Measurements from ENCODE around the gene COLEC12.

Gene COLEC12

DNA sequence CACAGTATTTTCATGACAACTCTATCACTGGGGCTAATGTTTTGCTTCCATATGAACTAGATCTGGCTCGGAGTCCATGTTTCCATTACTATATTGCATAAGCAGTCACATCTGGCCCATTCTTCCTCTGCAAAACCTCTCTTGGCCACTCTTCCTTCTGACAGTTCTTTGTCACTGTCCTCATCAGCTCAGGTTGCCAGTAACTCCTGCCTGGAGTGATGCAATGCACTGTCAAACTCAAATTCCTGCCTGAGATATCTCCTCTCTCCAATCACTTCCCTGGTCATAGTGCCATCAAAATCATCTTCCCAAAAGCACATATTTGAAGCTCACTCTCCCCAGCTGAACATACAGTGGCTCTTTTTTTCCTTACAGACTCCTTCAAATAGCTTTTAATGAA is 66.1 kb downstream of the COLEC12 start:
- FAIRE-seq: no peak

- FAIRE-seq: no peak
Observed at GRCh38 chr18:433960-434359, 66.5 kb downstream of the COLEC12 start.

GRCh38 chr18:433298-433697 is 67.2 kb downstream of the COLEC12 start:
- no peak for FAIRE-seq

DNA sequence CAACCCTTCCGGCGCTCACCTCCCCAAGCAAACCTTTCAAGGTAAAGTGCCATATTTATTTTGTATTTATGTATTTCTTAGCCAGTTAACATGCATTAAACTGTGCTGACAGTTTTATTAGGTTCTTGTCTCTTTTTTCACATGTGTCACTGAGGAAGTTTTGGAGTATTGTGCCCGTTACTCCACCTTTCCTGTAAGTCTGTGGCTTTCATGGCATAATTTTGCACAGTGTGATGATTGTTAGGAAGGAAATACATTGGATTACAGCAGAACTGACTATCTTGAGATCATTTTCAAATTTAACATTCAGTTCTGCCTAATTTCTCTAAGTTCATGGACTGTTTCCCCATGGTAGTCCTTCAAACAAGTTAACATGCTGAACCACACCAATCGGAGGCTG is 67.7 kb downstream of the COLEC12 start:
- FAIRE-seq: no peak

DNA sequence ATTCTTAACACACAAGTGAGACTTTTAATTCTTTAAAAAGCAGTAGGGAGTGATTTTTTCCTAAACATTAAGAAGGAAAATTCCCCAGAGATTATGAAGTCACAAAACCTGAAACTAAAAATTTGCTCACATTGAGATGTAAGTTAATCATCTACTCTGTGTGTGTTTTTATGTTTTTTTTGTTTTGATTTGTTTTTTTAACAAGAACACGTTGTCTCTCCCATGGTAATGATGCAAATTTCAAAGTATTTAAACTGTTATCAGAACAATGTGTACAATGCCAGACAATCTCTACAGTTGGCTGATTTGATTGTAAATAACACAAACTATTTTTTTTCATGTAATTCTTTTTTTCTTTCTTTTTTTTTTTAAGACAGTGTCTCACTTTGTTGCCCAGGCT is 71.5 kb downstream of the COLEC12 start:
- no peak for FAIRE-seq

DNA sequence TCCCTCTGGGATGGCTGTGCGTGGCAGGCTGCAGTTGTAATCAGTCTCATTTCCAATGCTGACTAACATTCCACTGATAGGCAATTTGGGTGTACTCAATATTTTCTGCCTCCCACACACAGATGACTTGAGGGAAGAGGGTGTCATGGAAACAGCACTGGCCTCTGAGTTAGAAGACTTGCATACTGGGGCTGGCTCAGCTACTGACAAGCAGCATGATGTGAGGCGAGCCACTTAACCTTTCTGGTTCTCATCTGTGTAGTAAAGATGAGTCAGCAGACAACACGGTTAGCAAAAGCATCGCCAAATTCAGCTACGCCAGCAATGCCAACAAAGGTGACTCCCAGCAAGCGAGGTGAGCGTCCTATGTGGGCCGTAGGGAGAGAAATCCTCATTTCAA is 73.5 kb downstream of the COLEC12 start:
- FAIRE-seq: no peak

GRCh38 chr18:425106-425745 is 75.3 kb downstream of the COLEC12 start:
- no peak for FAIRE-seq

DNA sequence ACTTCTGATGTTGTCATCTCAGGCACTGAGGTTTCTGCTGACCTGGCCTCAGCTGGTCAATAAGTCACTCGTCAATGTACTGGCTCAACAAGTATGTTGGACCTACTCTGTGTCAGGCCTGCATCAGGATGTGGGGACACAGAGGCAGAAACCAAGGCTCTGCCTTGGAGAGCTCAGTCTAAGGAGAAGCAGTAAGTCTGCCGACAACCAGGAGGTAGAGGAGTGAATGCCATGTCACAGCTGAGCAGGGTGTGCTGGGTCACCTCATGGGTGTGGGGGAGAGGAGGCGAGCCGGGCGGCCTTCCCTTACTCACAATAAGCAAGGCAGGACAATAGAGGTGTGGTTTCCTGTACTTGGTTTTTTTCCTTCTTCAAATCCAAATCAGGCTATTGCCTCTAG is 75.8 kb downstream of the COLEC12 start:
- no peak for FAIRE-seq

DNA sequence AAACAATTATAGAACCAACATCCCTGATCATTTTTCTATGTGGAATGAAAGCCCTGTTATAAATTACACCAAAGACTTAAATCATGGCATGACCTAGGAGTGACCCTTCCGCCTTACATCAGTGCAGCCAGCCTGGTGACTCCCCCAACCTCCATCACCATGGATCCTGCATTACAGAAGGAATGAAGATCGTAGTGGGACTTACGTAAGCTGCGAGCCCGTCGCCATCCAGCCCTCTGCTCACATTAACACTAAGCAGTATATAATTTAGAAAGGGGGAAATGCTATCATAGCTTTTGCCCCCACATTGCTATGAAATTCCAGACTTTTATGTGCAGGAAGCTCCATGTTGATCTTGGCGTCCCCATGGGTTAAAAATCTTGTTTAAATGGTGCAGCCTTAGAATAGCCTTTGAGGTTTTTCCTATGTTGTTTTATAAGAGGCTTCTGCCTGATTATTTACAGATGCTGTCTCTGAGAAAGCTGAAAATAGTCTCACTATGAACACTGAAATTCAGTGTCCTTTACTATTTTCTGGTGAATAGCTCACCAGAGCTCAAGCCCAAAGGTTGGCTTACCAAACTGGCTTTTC is 76.3 kb downstream of the COLEC12 start:
- FAIRE-seq: no peak

GRCh38 chr18:422966-423365 is 77.5 kb downstream of the COLEC12 start:
- FAIRE-seq: no peak

GRCh38 chr18:421247-422155 is 79.0 kb downstream of the COLEC12 start:
- FAIRE-seq: no peak

GRCh38 chr18:420661-421246 is 79.7 kb downstream of the COLEC12 start:
- no peak for FAIRE-seq

GRCh38 chr18:419541-420175 is 80.8 kb downstream of the COLEC12 start:
- FAIRE-seq: no peak

- no peak for FAIRE-seq
Observed at GRCh38 chr18:417495-417894, 83.0 kb downstream of the COLEC12 start.

DNA sequence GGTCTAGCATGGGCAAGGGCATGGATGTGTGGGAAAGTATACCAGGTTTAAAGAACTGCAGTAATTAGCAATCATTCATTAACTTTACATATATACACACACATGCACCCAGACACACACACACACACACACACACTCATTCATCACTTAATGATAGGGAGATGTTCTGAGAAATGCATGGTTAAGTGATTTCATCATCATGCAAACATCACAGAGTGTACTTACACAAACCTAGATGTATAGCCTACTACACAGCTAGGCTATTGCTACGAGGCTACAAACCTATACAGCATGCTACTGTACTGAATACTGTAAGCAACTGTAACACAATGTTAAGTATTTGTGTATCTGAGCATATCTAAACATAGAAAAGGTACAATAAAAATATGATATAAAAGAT is 83.6 kb downstream of the COLEC12 start:
- no peak for FAIRE-seq

- FAIRE-seq: no peak
Observed at GRCh38 chr18:415617-416612, 84.6 kb downstream of the COLEC12 start.

- no peak for FAIRE-seq
Observed at GRCh38 chr18:415047-415446, 85.5 kb downstream of the COLEC12 start.

GRCh38 chr18:413233-413632 is 87.3 kb downstream of the COLEC12 start:
- FAIRE-seq: no peak

DNA sequence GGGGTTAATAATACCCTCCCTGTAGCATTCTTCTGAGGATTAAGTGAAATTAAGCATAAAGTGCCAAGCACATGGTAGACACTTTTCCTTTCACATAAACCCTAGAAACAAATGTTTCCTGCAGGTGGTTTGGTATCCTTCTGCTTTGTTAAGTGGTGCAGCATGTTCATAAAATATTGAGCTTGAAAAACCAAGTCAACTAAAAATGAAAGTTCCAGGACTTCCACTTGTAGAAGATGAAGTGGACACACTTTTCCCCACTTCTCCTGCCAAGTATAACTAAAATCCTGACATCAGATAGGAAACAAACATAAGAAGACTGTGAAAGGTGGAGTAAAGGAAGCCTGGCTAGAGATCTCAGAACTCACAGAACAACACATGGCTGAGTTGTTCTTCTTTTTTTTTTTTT is 90.5 kb downstream of the COLEC12 start:
- no peak for FAIRE-seq

DNA sequence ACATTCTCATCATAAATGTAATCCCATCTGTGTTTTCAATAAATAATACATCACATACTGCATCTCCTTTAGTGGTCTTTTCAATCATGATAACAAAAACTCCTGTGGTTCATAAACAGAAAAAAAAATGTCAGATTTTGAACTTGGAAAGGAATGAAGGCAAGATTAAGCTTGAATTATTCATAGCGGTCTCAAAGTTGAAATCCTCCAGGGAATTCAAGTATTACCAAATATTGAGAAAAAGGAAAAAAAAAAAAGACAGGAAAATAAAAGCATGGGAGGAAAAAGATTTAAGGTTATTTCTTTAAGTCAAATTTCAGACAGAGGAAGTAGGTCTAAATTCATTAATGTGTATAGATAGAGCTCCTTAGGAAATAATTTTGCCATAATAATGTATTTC is 92.1 kb downstream of the COLEC12 start:
- FAIRE-seq: no peak

DNA sequence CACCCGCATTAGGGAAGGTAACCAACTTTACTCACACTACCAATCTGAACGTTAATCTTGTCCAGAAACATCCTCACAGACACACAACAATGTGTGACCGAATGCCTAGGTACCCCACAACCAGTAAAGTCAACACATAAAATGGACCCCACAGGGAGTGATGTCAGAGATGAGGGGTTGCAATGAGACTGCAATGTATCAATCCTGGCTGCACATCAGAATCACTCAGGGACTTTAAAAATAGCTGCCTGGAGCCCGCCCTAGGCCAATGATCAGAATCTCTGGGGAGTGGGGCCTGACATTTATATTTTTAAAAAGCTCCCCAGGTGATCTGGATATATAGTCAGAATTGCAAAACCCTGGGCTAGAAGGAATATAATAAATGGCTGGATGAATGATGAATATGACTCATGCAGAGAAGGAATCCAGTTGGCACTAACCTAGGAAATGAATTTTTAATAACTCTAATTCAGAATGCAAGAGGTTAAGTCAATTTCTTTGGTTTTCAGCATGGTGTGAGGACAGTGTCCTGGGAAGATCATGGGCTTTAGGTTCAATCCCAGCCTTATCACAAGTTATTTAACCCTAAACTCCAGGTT is 92.8 kb downstream of the COLEC12 start:
- no peak for FAIRE-seq
